ENCODE data around the gene DDX54. TPM values are rescaled to one million over a fixed set of nuclear protein-coding genes. Genes with fewer than 3 reads are reported as not detected.
"Not testable (repeated sequence)": the region's sequence is repeated elsewhere in the genome, so short reads cannot be mapped to it uniquely, and the experiment has no call there.

Gene DDX54
- total RNA-seq, 1 donor from 2014 or later, result 40.5 TPM

DNA sequence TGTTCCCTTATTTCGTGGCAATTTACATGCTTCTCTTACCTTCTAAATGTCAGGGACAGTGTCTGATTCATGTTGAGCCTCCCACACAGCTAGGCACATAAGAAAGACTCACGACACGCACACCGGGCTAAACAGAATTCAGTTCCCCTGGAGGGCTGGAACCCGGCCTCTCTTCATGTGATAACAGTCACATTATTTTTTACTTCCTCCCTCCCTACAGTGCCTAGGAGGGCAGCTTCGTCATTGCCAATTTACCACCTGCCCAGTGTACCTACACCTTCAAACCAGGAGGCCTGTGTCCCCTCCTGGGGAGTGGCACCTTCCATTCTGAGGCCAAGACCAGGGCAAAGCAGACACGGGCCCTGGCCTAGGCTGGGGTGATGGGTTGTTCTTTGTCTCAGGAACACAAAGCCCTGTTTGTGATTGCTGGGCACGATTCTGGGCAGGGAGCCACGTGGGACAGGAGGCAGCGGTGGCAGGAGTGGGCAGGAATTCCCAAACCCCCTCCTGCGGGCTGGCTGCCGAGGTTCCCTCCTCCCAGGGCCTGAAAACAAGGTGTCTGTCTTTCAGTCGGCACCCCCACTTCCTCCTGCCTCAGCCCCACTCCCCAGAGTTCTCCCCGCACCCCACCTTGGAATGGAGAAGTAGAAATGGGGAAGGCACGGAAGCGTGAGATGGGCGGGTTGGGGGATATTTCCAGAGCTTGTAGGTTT, 42.9 kb downstream of the DDX54 start:
- DNase-seq (ENCODE audit: low read depth) (no peak), FAIRE-seq (no peak)
- Histone ChIP-seq H3K4me3 (ENCODE audit: low read depth, low read length) (no peak overlapping the region), H3K27me3 (ENCODE audit: control insufficient read depth, insufficient read depth, low read length) (no peaks in the 10 kb centered on the region), H3K36me3 (ENCODE audit: control insufficient read depth, insufficient read depth, low read length) (no peaks in the 10 kb centered on the region)
- TF ChIP-seq, protein P1, sequence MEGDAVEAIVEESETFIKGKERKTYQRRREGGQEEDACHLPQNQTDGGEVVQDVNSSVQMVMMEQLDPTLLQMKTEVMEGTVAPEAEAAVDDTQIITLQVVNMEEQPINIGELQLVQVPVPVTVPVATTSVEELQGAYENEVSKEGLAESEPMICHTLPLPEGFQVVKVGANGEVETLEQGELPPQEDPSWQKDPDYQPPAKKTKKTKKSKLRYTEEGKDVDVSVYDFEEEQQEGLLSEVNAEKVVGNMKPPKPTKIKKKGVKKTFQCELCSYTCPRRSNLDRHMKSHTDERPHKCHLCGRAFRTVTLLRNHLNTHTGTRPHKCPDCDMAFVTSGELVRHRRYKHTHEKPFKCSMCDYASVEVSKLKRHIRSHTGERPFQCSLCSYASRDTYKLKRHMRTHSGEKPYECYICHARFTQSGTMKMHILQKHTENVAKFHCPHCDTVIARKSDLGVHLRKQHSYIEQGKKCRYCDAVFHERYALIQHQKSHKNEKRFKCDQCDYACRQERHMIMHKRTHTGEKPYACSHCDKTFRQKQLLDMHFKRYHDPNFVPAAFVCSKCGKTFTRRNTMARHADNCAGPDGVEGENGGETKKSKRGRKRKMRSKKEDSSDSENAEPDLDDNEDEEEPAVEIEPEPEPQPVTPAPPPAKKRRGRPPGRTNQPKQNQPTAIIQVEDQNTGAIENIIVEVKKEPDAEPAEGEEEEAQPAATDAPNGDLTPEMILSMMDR (IDR thresholded peaks at IDR 0.05; ENCODE audit: insufficient read depth, low read length, severe bottlenecking), result no peak

DNA sequence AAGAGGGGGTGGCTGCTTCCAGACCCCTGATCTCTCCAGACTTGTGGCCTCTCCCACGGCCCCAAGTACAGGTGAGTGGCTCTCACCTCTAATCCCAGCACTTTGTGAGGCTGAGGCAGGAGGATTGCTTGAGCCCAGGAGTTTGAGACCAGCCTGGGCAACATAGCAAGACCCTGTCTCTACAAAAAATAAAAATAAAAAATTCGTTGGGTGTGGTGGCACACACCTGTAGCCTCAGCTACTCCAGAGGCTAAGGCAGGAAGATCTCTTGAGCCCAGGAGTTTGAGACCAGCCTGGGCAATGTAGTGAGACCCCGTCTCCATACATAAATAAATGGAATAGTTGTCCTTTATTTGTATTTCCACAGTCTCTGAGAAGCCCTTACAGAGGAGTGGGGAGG, 43.6 kb downstream of the DDX54 start:
- not testable (repeated sequence) for H3K36me3 ChIP-seq (ENCODE audit: control insufficient read depth, insufficient read depth, low read length); FAIRE-seq; H3K27me3 ChIP-seq (ENCODE audit: control insufficient read depth, insufficient read depth, low read length); H3K4me3 ChIP-seq (ENCODE audit: low read depth, low read length); DNase-seq (ENCODE audit: low read depth)

DNA sequence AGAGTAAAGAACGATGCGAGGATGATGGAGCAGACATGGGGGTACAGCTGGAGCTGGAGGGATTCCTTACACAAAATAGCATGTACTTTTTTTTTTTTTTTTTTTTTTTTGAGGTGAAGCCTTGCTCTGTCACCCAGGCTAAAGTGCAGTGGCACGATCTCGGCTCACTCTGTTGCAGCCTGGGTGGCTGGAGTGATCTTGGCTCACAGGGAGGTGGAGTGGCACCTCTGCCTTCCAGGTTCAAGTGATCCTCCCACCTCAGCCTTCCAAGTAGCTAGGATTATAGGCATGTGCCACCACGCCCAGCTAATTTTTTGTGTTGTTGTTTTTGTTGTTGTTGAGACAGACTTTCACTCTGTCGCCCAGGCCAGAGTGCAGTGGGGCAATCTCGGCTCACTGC, 44.6 kb downstream of the DDX54 start:
- Histone ChIP-seq H3K4me3 (ENCODE audit: low read depth, low read length) (no peak overlapping the region), H3K27me3 (ENCODE audit: control insufficient read depth, insufficient read depth, low read length) (no peaks in the 10 kb centered on the region), H3K36me3 (ENCODE audit: control insufficient read depth, insufficient read depth, low read length) (no peaks in the 10 kb centered on the region)
- no peak for FAIRE-seq
- TF ChIP-seq, protein P1 (IDR thresholded peaks at IDR 0.05; ENCODE audit: insufficient read depth, low read length, severe bottlenecking), result no peak
- DNase-seq (ENCODE audit: low read depth), result no peak

DNA sequence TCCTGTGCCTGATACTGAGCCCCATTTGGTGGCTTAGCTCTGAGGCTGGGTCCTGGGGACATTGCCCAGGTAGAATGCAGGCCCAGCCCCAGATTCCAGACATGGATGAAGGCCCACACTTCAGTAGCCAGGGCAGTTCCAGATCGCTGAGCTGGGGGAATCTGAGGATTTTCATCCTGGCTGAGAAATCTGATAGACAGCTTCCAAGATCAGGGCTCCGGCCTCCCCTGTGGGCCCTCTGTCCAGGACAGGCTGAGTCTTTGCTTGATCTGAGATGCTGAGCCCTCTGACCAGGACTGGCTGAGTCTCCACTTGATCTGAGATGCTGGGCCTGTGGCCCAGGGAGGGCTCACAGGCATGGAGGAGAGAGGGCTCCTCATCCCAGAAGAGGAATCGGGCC, 46.5 kb downstream of the DDX54 start:
- TF ChIP-seq, protein P1 (IDR thresholded peaks at IDR 0.05; ENCODE audit: insufficient read depth, low read length, severe bottlenecking), result no peak
- FAIRE-seq (no peak), DNase-seq (ENCODE audit: low read depth) (no peak)
- H3K27me3 ChIP-seq (ENCODE audit: control insufficient read depth, insufficient read depth, low read length), result no peaks in the 10 kb centered on the region
- H3K4me3 ChIP-seq (ENCODE audit: low read depth, low read length), result no peak overlapping the region
- no peaks in the 10 kb centered on the region for H3K36me3 ChIP-seq (ENCODE audit: control insufficient read depth, insufficient read depth, low read length)

DNA sequence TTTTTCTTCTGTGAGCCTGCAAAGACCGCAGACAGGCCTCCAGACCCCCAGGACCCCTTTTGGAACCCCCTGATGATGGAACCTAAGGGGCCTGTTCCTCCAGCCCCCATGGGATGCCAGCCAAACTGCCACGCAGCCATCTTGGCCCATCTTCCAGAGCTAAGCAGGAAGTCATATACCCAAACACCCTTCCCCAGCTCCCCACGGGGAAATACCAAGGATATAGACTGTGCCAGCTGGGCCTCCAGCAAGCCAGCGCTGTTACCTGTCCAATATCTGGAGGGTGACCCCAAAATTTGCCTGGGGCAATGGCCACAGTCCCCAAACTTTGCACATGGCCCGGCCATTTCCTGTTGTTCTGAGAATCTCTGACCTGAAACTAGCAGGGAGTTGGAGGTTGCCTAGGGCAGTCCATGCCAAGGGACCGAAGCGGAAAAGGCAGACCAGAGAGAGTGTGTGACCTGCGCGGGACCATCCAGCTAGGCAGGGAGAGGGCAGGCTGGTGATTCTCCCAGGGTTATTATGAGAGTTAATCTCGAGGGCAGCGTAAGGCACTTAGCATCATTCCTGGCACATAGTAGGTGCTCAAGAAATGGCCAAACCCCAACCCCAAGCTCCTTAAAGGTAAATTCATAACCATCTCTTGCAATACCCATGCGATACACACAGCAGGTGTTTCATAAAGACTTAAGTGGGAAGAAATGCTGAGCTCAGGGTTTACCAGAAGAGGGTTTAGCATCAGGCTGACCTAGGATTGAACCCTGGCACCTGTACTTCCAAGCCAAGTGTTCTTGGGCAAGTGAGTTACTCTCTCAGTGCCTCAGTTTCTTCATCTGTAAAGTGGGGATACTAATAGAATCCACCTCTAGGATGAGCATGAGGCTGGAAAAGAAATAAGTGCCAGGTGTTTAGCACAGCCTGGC, 47.2 kb downstream of the DDX54 start:
- Histone ChIP-seq H3K27me3 (ENCODE audit: control insufficient read depth, insufficient read depth, low read length) (no peaks in the 10 kb centered on the region), H3K4me3 (ENCODE audit: low read depth, low read length) (no peak overlapping the region), H3K36me3 (ENCODE audit: control insufficient read depth, insufficient read depth, low read length) (no peaks in the 10 kb centered on the region)
- DNase-seq (ENCODE audit: low read depth), result no peak
- no peak for FAIRE-seq
- TF ChIP-seq, protein P1 (IDR thresholded peaks at IDR 0.05; ENCODE audit: insufficient read depth, low read length, severe bottlenecking), result no peak

DNA sequence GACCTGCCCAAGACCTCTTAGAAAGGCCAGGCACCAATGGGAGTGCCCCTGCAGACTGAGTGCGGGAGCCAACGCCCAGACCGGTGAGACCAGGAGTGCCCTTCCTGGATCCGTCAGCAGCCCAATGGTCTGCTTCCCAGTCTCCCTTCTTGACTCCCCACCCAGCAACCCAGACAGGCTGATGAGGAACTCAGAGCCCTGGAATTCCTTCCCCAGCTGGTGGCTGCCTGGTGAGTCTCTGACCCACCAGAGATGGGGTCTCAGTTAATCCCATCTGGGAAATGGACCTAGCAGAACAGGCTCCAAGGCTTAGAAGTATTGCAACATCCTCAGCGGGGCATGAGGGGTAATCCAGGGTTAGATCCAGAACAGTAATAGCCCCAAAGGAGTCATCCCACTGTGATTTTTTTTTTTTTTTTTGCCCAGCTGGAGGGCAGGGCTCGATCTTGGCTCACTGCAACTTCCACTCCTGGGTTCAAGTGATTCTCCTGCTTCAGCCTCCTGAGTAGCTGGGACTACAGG, 48.2 kb downstream of the DDX54 start:
- TF ChIP-seq, protein P1 (IDR thresholded peaks at IDR 0.05; ENCODE audit: insufficient read depth, low read length, severe bottlenecking), result no peak
- no peak for DNase-seq (ENCODE audit: low read depth)
- no peak for FAIRE-seq
- Histone ChIP-seq H3K27me3 (ENCODE audit: control insufficient read depth, insufficient read depth, low read length) (no peaks in the 10 kb centered on the region), H3K4me3 (ENCODE audit: low read depth, low read length) (no peak overlapping the region), H3K36me3 (ENCODE audit: control insufficient read depth, insufficient read depth, low read length) (no peaks in the 10 kb centered on the region)

Measured in bronchial epithelial cell (primary cell).